Coronary artery (tissue), 2 donors: ENCODE data around the gene ATP5IF1.
A peak's percentile ranks its signal among the peaks of the same experiment; 100 is the strongest.

Experiments
- DNase-seq: peaks from one replicate; pipeline ENCODE4 v3.0.0-alpha.2; 2017; ENCODE audit warnings: low spot score
- H3K27ac ChIP-seq, 2 donors: fragments of 200-600 bp; sonication (generic); one replicate each; pipeline ENCODE4 v1.5.1; 2016 to 2019
- H3K4me3 ChIP-seq: fragments of 200-600 bp; sonication (generic); 2 replicates; pipeline ENCODE4 v1.5.1; 2016; ENCODE audit warnings: mild to moderate bottlenecking, moderate library complexity
- TF ChIP-seq, protein P1 (sequence below): fragments of 200-600 bp; sonication (generic); IDR thresholded peaks from one replicate; pipeline ENCODE4 v1.5.1; 2019; ENCODE audit warnings: antibody characterized with exemption

Gene ATP5IF1

GRCh38 chr1:28196330-28196729 lies 39.6 kb upstream of the ATP5IF1 start:
- Histone ChIP-seq H3K4me3 (no peak overlapping the region), H3K27ac (no peak overlapping the region)
- DNase-seq: no peak
- TF ChIP-seq, protein P1, sequence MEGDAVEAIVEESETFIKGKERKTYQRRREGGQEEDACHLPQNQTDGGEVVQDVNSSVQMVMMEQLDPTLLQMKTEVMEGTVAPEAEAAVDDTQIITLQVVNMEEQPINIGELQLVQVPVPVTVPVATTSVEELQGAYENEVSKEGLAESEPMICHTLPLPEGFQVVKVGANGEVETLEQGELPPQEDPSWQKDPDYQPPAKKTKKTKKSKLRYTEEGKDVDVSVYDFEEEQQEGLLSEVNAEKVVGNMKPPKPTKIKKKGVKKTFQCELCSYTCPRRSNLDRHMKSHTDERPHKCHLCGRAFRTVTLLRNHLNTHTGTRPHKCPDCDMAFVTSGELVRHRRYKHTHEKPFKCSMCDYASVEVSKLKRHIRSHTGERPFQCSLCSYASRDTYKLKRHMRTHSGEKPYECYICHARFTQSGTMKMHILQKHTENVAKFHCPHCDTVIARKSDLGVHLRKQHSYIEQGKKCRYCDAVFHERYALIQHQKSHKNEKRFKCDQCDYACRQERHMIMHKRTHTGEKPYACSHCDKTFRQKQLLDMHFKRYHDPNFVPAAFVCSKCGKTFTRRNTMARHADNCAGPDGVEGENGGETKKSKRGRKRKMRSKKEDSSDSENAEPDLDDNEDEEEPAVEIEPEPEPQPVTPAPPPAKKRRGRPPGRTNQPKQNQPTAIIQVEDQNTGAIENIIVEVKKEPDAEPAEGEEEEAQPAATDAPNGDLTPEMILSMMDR: no peak

- no peak overlapping the region for H3K27ac ChIP-seq
- no peak for DNase-seq
- no peak overlapping the region for H3K4me3 ChIP-seq
- TF ChIP-seq, protein P1: no peak
These were observed 38.1 kb upstream of the ATP5IF1 start for GRCh38 chr1:28197682-28198415.

DNA sequence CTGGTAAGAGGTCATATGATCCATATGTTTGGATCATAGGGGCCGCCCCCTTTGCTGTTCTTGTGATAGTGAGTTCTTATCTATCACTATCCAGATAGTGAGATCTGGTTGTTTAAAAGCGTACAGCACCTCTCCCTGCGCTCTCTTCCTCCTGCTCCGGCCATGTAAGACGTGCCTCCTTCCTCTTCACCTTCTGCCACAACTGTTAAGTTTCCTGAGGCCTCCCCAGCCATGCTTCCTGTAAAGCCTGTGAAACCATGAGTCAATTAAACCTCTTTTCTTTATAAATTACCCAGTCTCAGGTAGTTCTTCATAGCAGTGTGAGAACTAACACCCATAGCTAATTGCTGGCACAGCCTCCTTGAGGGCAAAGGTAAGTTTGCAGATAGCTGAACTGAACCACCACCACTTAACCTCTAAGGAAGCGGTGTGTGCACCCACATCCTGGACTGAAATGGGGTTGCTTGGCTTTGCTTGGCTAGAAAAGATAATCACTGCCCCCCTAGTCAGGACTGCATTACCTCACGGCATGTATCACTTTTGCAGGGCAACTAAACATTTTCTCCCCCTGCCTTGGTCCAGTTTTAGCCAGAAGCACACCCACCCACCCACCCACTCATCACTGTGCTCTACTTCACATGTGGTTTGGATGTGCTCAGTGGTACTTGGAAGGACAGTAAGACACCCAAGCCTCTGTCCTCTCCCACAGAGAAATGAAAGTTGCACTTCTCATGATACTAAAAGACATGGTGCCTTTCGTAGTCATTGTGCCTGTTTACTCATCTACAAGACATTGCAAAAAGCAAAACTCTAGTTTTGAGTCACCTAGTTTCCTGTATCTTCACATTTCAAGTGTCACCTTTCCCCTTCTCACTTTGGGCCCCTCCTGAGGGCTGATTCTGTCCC lies 36.3 kb upstream of the ATP5IF1 start:
- Histone ChIP-seq H3K27ac (no peak overlapping the region), H3K4me3 (no peak overlapping the region)
- TF ChIP-seq, protein P1: no peak
- no peak for DNase-seq

DNA sequence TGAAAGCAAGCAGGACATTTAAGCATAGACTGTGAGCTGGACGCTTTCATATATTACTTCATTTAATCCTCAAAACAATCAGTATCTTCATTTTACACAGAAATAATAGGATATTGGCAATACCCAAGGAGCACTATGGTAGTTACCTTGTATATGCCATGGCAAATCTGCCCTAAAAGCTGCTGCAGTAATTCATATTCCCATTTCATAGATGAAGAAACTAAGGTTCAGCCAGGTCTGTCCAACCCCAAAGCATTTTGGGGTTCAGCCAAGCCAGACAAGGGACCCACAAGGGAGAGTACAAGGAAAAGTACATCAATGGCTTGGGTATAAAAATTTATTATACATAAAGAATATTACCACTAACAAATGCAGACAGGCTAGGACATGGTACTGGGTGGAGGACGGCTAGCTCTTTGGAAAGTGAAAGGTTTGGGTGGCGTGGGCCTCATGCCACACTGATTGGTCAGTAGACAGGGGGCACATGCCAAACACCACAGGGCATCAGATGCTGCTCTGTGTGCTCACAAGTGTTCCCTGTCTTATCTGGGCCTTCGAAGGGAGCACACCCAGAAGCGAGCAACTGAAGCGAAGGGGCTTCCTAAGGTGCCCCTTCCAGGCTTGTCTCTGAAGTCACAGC lies 35.6 kb upstream of the ATP5IF1 start:
- Histone ChIP-seq H3K27ac (no peak overlapping the region), H3K4me3 (no peak overlapping the region)
- TF ChIP-seq, protein P1: no peak
- DNase-seq: no peak

GRCh38 chr1:28205243-28205642 lies 30.7 kb upstream of the ATP5IF1 start:
- TF ChIP-seq, protein P1: no peak
- no peak for DNase-seq
- Histone ChIP-seq H3K4me3 (no peak overlapping the region), H3K27ac (no peak overlapping the region)

GRCh38 chr1:28208818-28209441 lies 27.0 kb upstream of the ATP5IF1 start:
- Histone ChIP-seq H3K27ac (no peak overlapping the region), H3K4me3 (no peak overlapping the region)
- no peak for DNase-seq
- TF ChIP-seq, protein P1: peak; percentile 20
